ENCODE results near the gene SEMA3G.

DNA sequence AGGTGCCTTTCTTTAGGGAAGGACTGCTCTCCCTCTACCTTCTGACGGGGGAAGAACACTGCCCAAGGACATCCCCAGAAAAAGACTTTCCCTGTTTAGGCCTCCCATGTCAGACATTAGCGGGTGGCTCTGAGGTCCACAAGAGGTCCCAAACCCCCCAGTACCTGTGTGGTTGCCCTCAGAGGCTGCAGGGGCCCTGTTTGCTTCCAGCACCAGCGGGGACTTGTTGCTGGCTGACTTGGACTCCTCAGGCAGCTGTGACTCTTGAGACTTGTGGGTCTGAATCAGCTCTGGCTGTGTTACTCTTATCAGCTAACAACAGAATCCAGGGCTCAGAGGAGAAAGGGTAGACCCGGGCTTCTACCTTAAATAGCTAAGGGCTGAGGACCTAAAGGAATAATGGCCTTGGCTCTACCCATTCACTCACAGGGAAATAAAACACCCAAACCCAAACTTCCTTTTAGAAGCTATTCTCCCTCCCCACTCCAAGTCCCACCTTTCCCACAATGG is 39.2 kb downstream of the SEMA3G start:
- TF ChIP-seq, protein P1, sequence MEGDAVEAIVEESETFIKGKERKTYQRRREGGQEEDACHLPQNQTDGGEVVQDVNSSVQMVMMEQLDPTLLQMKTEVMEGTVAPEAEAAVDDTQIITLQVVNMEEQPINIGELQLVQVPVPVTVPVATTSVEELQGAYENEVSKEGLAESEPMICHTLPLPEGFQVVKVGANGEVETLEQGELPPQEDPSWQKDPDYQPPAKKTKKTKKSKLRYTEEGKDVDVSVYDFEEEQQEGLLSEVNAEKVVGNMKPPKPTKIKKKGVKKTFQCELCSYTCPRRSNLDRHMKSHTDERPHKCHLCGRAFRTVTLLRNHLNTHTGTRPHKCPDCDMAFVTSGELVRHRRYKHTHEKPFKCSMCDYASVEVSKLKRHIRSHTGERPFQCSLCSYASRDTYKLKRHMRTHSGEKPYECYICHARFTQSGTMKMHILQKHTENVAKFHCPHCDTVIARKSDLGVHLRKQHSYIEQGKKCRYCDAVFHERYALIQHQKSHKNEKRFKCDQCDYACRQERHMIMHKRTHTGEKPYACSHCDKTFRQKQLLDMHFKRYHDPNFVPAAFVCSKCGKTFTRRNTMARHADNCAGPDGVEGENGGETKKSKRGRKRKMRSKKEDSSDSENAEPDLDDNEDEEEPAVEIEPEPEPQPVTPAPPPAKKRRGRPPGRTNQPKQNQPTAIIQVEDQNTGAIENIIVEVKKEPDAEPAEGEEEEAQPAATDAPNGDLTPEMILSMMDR (conservative IDR thresholded peaks at IDR 0.05 in 1 of 2, IDR thresholded peaks at IDR 0.05 in 1 of 2; ENCODE audit: low read depth in 1 of 2, low read length in 2 of 2) = no peak
- TF ChIP-seq EZH2 (IDR thresholded peaks at IDR 0.05; ENCODE audit: low read length, missing control alignments) = no peak
